IMR-90 (cell line): ENCODE measurements around the gene PCNP.

Experiments used
- BHLHE40 ChIP-seq: fragments of 150-350 bp; IDR thresholded peaks from 2 replicates; pipeline ENCODE4 v1.6.1; 2016; ENCODE audit warnings: mild to moderate bottlenecking, low read depth, low read length
- CEBPB ChIP-seq: IDR thresholded peaks from 2 replicates; pipeline ENCODE4 v1.6.1; 2012; ENCODE audit warnings: low read depth, low read length, improper control_type of control experiment
- CHD1 ChIP-seq: IDR thresholded peaks from 2 replicates; pipeline ENCODE4 v1.6.1; 2012; ENCODE audit warnings: low read depth, low read length, improper control_type of control experiment
- CTCF ChIP-seq: conservative IDR thresholded peaks from 2 replicates; pipeline ENCODE4 v1.5.1; 2012; ENCODE audit warnings: mild to moderate bottlenecking, low read depth, low read length, improper control_type of control experiment
- ELK1 ChIP-seq: fragments of 150-350 bp; IDR thresholded peaks from 2 replicates; pipeline ENCODE4 v1.6.1; 2016; ENCODE audit warnings: low read depth, mild to moderate bottlenecking, low read length, moderate library complexity, borderline replicate concordance
- MAFK ChIP-seq: IDR thresholded peaks from 2 replicates; pipeline ENCODE4 v1.6.1; 2012; ENCODE audit warnings: low read depth, low read length, improper control_type of control experiment
- MAZ ChIP-seq: IDR thresholded peaks from 2 replicates; pipeline ENCODE4 v1.6.1; 2012; ENCODE audit warnings: low read depth, mild to moderate bottlenecking, low read length, improper control_type of control experiment, moderate library complexity, borderline replicate concordance
- POLR2A ChIP-seq: IDR thresholded peaks from 2 replicates; pipeline ENCODE4 v1.6.1; 2012; ENCODE audit warnings: mild to moderate bottlenecking, low read depth, low read length
- RAD21 ChIP-seq: IDR thresholded peaks from 2 replicates; pipeline ENCODE4 v1.6.1; 2012; ENCODE audit warnings: low read length, improper control_type of control experiment
- RCOR1 ChIP-seq: IDR thresholded peaks from 2 replicates; pipeline ENCODE4 v1.6.1; 2012; ENCODE audit warnings: mild to moderate bottlenecking, low read length, improper control_type of control experiment; ENCODE audit not compliant: insufficient replicate concordance
- RFX5 ChIP-seq: IDR thresholded peaks from 2 replicates; pipeline ENCODE4 v1.8.0; 2012; ENCODE audit warnings: low read depth, mild to moderate bottlenecking, low read length, moderate library complexity
- SMC3 ChIP-seq: fragments of 150-350 bp; IDR thresholded peaks from 2 replicates; pipeline ENCODE4 v1.6.1; 2016; ENCODE audit warnings: low read depth, mild to moderate bottlenecking, antibody characterized with exemption, low read length, moderate library complexity
- USF2 ChIP-seq: fragments of 150-350 bp; IDR thresholded peaks from 2 replicates; pipeline ENCODE4 v1.6.1; 2017; ENCODE audit warnings: mild to moderate bottlenecking, antibody characterized with exemption, low read length, low read depth

GRCh38 chr3:101577286-101577685, 3.3 kb downstream of the PCNP start:
- no peak for TF ChIP-seq CTCF
- TF ChIP-seq MAFK: no peak
- no peak for TF ChIP-seq CEBPB
- no peak for TF ChIP-seq POLR2A
- no peak for TF ChIP-seq CHD1
- no peak for TF ChIP-seq MAZ
- TF ChIP-seq SMC3: no peak
- no peak for TF ChIP-seq RAD21
- TF ChIP-seq USF2: no peak
- TF ChIP-seq ELK1: no peak
- no peak for TF ChIP-seq BHLHE40
- TF ChIP-seq RFX5: no peak
- no peak for TF ChIP-seq RCOR1
